ENCODE results near the gene IL20RA. TPM values are rescaled to one million over a fixed set of nuclear protein-coding genes. Genes with fewer than 3 reads are reported as not detected.

The IL20RA gene
- polyA plus RNA-seq, 1 experiment: not detected

DNA sequence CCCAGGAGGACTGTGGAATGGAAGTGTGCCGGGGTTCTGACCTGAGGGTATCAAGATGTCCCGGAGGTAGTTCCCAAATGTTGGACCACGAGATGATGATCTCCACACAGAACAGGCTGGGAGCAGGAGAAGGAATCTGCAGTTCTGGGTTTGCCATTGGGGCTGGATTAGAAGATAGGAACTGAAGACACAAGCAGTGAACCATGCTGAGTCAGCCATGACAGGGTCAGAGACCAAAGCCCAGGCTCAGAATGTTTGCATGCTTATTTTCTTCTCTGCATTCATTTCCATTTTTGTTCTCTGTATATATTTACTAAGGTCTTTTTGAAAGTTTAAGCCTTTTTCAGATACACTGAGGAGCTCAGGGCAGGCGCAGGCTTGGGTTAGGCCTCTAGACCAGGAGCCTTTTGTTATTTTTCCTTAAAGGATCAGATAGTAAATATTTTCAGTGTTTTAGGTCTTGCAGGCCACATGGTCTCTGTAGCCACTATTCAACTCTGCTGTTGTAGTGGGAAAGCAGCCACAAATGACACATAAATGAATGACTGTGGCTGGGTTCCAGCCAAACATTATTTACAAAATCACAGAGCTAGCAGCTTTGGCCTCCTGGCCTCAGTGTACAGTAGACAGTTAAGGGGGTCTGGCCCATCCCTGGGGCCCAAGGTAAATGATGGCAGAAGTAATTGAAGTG lies 94.2 kb downstream of the IL20RA start:
- ChIA-PET CTCF (no interaction called here), POLR2A (no interaction called here)
- DNase-seq (ENCODE audit: low read depth, low spot score): no peak

More for the DNA sequence above, 94.2 kb downstream of the IL20RA start:
- Histone ChIP-seq H3K27me3 (ENCODE audit: control insufficient read depth, insufficient read depth, low read length) (peaks cover 3% of the 10 kb centered on the region), H3K27ac (ENCODE audit: low read depth, low read length) (no peak overlapping the region), H3K9me3 (ENCODE audit: control insufficient read depth, insufficient read depth, low read length) (no peaks in the 10 kb centered on the region), H3K4me3 (ENCODE audit: low read depth, low read length) (no peak overlapping the region)
- TF ChIP-seq, protein P1, sequence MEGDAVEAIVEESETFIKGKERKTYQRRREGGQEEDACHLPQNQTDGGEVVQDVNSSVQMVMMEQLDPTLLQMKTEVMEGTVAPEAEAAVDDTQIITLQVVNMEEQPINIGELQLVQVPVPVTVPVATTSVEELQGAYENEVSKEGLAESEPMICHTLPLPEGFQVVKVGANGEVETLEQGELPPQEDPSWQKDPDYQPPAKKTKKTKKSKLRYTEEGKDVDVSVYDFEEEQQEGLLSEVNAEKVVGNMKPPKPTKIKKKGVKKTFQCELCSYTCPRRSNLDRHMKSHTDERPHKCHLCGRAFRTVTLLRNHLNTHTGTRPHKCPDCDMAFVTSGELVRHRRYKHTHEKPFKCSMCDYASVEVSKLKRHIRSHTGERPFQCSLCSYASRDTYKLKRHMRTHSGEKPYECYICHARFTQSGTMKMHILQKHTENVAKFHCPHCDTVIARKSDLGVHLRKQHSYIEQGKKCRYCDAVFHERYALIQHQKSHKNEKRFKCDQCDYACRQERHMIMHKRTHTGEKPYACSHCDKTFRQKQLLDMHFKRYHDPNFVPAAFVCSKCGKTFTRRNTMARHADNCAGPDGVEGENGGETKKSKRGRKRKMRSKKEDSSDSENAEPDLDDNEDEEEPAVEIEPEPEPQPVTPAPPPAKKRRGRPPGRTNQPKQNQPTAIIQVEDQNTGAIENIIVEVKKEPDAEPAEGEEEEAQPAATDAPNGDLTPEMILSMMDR (IDR thresholded peaks at IDR 0.05; ENCODE audit: low read depth, low read length): no peak

Small RNA genes within 50 kb of the gene (small RNA-seq; reads per million reads assigned to genes)
- gene RPL35AP3 (ENCODE audit: insufficient read length, low read depth): not detected

Other genes with a start within 250 kb of the IL20RA start
- 6.7 and 8.9 TPM in 2 replicates for gene PEX7, start 222.4 kb downstream of the IL20RA start, polyA plus RNA-seq (2011; rRNA removed)
- gene SLC35D3, start 122.7 kb downstream of the IL20RA start, polyA plus RNA-seq (2011; rRNA removed): not detected in 2 replicates
- not detected in 2 replicates for gene IL22RA2, start 128.7 kb upstream of the IL20RA start, polyA plus RNA-seq (2011; rRNA removed)
- gene IFNGR1, start 174.4 kb upstream of the IL20RA start, polyA plus RNA-seq (2011; rRNA removed): 28.4 and 36.3 TPM in 2 replicates